Measurements from ENCODE around the gene CYP3A4.
"Not testable (repeated sequence)": the region's sequence is repeated elsewhere in the genome, so short reads cannot be mapped to it uniquely, and the experiment has no call there.

Gene CYP3A4

DNA sequence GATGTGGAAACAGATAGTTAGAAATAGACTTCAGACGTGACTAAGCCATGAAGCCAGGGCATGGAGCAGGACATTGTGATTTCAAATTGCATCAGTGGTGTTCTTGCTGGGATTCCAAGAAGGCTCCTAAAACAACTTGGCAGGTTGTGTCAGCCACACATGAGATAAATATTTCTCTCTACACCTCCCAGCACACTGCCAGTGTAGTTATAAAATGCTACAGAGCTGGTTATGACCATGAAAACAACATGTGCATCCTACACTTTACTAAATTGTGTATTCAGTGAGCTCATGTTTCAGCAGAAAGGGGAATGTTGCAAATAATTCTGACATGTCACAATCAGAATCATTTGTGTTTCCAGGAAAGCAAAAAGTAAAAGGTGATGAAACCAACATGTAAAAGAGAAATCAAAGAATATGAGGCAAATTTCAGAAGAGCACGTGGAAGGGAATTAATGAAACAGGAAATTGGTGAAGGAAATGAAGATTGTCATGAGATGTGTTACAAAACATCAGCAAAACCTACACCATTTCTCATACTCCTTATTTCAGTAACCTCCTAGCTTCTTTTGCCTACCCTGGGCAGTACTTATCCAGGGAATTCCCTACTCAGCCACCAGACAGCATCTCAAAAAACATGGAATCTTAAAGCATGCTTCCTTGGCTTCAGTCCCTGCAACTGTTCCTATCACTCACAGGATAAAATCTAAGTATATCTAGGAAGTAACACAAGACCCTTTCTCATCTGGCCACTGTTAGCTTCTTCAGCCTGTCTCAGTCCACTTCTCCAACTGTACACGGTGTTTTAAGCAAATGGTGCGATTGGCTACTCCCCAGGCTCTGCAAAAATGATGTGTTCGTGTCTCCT lies 43.2 kb downstream of the CYP3A4 start:
- no peak for DNase-seq (ENCODE audit: low read depth)
- H3K4me3 ChIP-seq (ENCODE audit: low read depth, low read length) = no peak overlapping the region
- TF ChIP-seq POLR2A (IDR thresholded peaks at IDR 0.05; ENCODE audit: extremely low read depth, insufficient read length) (no peak), MYC (IDR thresholded peaks at IDR 0.05; ENCODE audit: low read depth, low read length) (no peak)
- TF ChIP-seq, protein P1, sequence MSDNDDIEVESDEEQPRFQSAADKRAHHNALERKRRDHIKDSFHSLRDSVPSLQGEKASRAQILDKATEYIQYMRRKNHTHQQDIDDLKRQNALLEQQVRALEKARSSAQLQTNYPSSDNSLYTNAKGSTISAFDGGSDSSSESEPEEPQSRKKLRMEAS (IDR thresholded peaks at IDR 0.05; ENCODE audit: low read depth, low read length) = 0 out of 2 replicates have a peak, but pooled peaks have one; percentile 19

DNA sequence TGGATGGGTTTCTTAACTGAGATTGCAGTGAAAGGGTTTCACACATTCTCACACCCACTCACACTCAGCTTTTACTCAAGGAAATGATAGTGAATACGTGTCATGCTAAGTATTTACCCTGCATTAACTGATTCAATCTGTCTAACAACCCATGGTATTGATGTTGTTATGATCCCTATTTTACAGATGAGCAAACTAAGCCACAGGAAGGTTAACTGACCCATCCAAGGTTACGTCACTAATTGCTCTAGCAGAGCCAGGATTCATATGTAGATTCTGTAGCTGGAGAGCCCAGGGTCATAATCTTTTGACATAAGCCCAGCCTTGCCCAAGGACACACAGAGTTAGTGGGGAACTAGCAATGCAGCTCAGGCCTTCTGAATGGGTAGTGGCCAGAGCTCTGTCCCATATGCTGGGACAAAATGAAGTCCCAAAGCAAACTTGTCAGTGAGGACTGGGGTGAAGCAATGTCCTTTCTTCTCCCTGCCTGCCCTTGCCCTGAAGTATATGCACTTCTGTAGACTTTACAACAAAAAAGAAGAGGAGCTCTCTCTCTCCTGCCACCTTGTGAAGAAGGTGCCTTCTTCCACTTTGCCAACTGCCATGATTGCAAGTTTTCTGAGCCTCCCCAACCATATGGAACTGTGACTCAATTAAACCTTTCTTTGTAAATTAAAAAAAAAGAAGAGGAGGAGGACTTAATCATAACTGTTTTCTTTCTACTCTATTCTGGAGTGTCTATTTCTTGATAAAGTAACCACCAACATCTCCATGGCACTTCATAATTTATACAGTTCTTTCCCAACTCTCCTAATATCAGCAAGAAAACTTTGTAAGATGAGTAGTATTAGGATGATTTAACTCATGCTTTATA lies 44.0 kb downstream of the CYP3A4 start:
- DNase-seq (ENCODE audit: low read depth) = no peak
- H3K4me3 ChIP-seq (ENCODE audit: low read depth, low read length) = no peak overlapping the region
- TF ChIP-seq, protein P2, sequence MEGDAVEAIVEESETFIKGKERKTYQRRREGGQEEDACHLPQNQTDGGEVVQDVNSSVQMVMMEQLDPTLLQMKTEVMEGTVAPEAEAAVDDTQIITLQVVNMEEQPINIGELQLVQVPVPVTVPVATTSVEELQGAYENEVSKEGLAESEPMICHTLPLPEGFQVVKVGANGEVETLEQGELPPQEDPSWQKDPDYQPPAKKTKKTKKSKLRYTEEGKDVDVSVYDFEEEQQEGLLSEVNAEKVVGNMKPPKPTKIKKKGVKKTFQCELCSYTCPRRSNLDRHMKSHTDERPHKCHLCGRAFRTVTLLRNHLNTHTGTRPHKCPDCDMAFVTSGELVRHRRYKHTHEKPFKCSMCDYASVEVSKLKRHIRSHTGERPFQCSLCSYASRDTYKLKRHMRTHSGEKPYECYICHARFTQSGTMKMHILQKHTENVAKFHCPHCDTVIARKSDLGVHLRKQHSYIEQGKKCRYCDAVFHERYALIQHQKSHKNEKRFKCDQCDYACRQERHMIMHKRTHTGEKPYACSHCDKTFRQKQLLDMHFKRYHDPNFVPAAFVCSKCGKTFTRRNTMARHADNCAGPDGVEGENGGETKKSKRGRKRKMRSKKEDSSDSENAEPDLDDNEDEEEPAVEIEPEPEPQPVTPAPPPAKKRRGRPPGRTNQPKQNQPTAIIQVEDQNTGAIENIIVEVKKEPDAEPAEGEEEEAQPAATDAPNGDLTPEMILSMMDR (IDR thresholded peaks at IDR 0.05; ENCODE audit: low read depth, low read length) = no peak
- no peak for TF ChIP-seq POLR2A (IDR thresholded peaks at IDR 0.05; ENCODE audit: extremely low read depth, insufficient read length)
- TF ChIP-seq MYC (IDR thresholded peaks at IDR 0.05; ENCODE audit: low read depth, low read length) = no peak
- TF ChIP-seq, protein P1 (IDR thresholded peaks at IDR 0.05; ENCODE audit: low read depth, low read length) = no peak

DNA sequence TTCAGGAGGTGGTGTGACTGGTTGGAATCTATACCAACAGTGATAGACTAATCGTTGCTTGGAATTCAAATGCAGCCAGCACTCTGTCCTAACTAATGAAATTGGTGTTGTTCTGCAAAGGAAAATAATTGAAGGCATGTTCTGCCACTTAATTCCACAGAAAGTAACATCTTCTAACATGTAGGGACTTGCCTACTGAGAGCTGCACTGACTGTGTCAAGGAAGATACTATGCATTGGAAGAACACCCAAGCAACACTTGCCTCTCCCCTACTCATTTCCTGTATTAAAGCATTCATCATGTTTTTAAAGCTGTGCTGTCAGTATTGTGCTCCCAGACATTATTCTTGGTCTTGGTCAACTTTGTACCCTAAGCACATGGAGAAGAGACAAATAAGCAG lies 46.3 kb downstream of the CYP3A4 start:
- H3K4me3 ChIP-seq (ENCODE audit: low read depth, low read length) = no peak overlapping the region
- TF ChIP-seq MYC (IDR thresholded peaks at IDR 0.05; ENCODE audit: low read depth, low read length) (no peak), POLR2A (IDR thresholded peaks at IDR 0.05; ENCODE audit: extremely low read depth, insufficient read length) (no peak)
- TF ChIP-seq, protein P1 (IDR thresholded peaks at IDR 0.05; ENCODE audit: low read depth, low read length) = no peak
- TF ChIP-seq, protein P2 (IDR thresholded peaks at IDR 0.05; ENCODE audit: low read depth, low read length) = no peak
- DNase-seq (ENCODE audit: low read depth) = no peak

DNA sequence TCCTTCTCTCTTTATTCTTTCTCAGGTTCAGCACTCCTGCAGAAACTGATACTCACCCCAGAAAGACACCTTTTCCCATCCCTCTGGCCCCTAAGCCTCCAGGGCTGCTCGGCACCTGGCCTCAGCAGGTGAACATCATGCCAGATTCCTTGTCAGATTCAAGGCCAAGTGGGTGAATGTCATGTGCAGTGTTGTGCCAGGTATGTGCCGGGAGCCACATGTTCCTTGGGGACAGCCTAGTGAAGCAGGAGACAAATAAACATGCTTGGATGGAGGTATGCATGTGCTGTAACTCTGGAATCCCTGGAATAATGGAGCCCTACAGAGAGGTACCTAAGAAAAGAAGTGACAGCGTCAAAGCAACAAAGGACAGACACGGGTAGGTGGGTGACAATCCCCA lies 47.3 kb downstream of the CYP3A4 start:
- DNase-seq (ENCODE audit: low read depth); H3K4me3 ChIP-seq (ENCODE audit: low read depth, low read length): not testable (repeated sequence)

DNA sequence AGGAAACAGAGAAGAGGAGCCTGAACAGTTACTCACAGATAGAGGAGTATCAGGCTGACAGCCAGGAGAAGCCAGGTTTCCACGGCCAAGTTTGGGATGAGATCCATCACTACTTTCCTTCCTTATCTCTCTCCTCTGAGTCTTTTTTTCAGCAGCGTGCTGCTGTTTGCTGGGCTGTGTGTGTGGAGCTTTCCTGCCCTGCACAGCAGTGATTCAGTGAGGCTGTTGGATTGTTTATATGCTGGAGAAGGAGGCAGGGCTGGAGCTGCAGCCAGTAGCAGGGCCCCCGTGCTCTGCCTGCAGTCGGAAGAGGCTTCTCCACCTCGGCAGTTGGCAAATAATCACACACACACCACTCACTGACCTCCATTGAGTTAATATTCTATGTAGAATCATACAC lies 49.0 kb downstream of the CYP3A4 start, which contains the start of gene CYP3A7:
Gene CYP3A7, minus strand, starts transcription at position 210 of the 400 bp plus-strand sequence. Its CDS starts 103 bp downstream, at position 107.
- TF ChIP-seq MYC (IDR thresholded peaks at IDR 0.05; ENCODE audit: low read depth, low read length) (no peak), POLR2A (IDR thresholded peaks at IDR 0.05; ENCODE audit: extremely low read depth, insufficient read length) (no peak)
- TF ChIP-seq, protein P1 (IDR thresholded peaks at IDR 0.05; ENCODE audit: low read depth, low read length) = no peak
- TF ChIP-seq, protein P2 (IDR thresholded peaks at IDR 0.05; ENCODE audit: low read depth, low read length) = no peak
- H3K4me3 ChIP-seq (ENCODE audit: low read depth, low read length) = no peak within 1 kb of the TSS
- DNase-seq (ENCODE audit: low read depth) = no peak

DNA sequence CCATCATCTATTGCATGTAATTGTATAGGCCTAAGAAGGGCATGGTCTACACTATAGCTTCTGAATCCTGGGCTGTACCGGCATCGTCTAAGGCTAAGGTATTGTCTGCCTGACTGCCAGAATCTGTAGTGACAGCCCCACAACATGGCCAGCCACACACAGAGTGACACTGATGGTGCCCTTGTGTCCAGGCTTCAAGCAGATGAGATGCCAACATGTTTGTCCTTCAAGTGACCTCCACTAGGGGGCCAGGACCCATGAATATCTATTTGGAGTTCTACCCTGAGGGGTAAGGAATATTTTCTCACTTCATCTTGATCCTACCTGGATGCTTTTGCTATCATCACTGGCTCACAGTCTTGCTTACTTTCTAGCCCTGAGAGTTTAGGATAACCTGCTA lies 50.5 kb downstream of the CYP3A4 start:
- peak; percentile 43 for DNase-seq (ENCODE audit: low read depth)
- TF ChIP-seq, protein P1 (IDR thresholded peaks at IDR 0.05; ENCODE audit: low read depth, low read length) = no peak
- TF ChIP-seq MYC (IDR thresholded peaks at IDR 0.05; ENCODE audit: low read depth, low read length) (no peak), POLR2A (IDR thresholded peaks at IDR 0.05; ENCODE audit: extremely low read depth, insufficient read length) (no peak)
- TF ChIP-seq, protein P2 (IDR thresholded peaks at IDR 0.05; ENCODE audit: low read depth, low read length) = peak; percentile 82
- no peak overlapping the region for H3K4me3 ChIP-seq (ENCODE audit: low read depth, low read length)

All from NB4 (cell line).